HFF-Myc (cell line): ENCODE measurements around the gene PSD2.

ENCODE experiments used
- DNase-seq: peaks from one replicate; pipeline ENCODE4 v3.0.0-alpha.2; 2011; ENCODE audit warnings: low read depth; ENCODE audit errors: extremely low read depth
- H3K4me3 ChIP-seq: replicated peaks from 2 replicates; pipeline ENCODE4 v1.5.1; 2011; ENCODE audit warnings: low read depth, mild to moderate bottlenecking, control low read depth, low read length
- CTCF ChIP-seq: IDR thresholded peaks from 2 replicates; pipeline ENCODE4 v1.5.1; 2012; ENCODE audit warnings: mild to moderate bottlenecking, low read depth, low read length, control low read depth; ENCODE audit errors: missing control alignments

Gene PSD2

GRCh38 chr5:139820606-139821005, 25.0 kb downstream of the PSD2 start:
- H3K4me3 ChIP-seq, result no peak overlapping the region
- no peak for TF ChIP-seq CTCF
- no peak for DNase-seq

GRCh38 chr5:139821806-139822552, 26.4 kb downstream of the PSD2 start:
- no peak for DNase-seq
- no peak overlapping the region for H3K4me3 ChIP-seq
- TF ChIP-seq CTCF, result no peak

- no peak overlapping the region for H3K4me3 ChIP-seq
- no peak for DNase-seq
- TF ChIP-seq CTCF, result no peak
Measured at GRCh38 chr5:139822553-139823425, 27.2 kb downstream of the PSD2 start.

DNA sequence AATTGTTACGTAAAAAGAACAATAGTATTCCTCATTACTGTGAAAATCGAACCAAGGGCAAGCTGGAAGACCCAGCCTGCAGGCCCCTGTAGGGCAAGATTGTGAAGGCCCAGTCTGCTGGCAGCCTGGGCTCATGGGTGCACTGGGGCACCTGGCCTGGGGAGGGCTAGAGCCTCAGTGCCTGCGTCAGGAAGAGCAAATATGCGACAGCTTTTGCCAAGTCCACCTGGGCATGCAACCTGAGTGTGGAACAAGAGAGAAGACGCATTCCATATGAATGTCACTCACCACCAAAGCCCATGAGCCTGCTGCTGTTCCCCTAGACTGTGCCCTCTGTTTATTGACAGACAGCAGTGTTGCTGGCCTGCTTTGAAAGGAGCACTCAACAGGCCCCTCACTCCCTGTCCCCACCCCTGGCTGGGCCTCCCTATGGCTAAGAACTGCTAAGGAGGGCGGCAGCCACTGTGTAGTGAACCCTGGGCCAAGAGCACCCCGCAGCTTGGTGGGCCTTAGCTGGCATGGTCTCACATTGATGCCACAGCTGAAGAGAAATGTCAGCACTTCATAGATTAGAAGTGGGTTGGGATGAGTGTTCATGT, 28.2 kb downstream of the PSD2 start:
- TF ChIP-seq CTCF, result no peak
- H3K4me3 ChIP-seq, result no peak overlapping the region
- DNase-seq, result no peak

GRCh38 chr5:139825690-139826089, 30.1 kb downstream of the PSD2 start:
- H3K4me3 ChIP-seq, result no peak overlapping the region
- no peak for TF ChIP-seq CTCF
- no peak for DNase-seq

- H3K4me3 ChIP-seq, result no peak overlapping the region
- DNase-seq, result no peak
- no peak for TF ChIP-seq CTCF
Measured at GRCh38 chr5:139828207-139828895, 32.7 kb downstream of the PSD2 start.
